OCI-LY1 (cell line): Measurements from ENCODE around the gene DTX2.
"Not testable (repeated sequence)": the region's sequence is repeated elsewhere in the genome, so short reads cannot be mapped to it uniquely, and the experiment has no call there.

Experiments
- EZH2 ChIP-seq: fragments of 200-600 bp; sonication (generic), shearing (Covaris generic); IDR thresholded peaks from 2 replicates; pipeline ENCODE4 v1.8.0; 2017; ENCODE audit warnings: borderline replicate concordance, mixed run types, mild to moderate bottlenecking, antibody characterized with exemption, low read length, moderate library complexity, mixed read lengths
- TF ChIP-seq, protein P1 (sequence below): fragments of 200-600 bp; sonication (generic), shearing (Covaris generic); IDR thresholded peaks from 2 replicates; pipeline ENCODE4 v1.5.1; 2017; ENCODE audit warnings: mild to moderate bottlenecking, antibody characterized with exemption, low read length, moderate library complexity, mixed read lengths

DNA sequence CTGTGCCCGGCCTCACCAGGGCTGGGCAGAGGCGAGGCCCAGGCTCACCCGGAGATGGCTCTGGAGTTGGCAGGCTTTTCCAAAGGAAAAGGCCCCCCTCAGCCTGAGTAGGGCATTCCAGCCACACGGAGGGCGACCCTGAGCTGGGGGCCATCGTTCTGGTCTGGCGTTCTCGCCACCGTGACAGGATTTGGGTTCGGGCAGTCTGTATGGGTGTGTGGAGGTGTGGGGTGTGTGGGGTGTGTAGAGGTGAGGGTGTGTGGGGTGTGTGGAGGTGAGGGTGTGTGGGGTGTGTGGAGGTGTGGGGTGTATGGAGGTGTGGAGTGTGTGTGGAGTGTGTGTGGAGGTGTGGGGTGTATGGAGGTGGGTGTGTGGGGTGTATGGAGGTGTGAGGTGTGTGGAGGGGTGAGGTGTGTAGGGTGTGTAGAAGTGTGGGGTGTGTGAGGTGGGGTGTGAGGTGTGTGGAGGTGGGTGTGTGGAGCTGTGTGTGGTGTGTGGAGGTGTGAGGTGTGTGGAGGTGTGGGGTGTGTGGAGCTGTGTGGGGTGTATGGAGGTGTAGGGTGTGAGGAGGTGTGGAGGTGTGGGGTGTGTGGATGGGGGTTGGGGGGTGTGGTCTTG is 37.2 kb downstream of the DTX2 start:
- TF ChIP-seq, protein P1, sequence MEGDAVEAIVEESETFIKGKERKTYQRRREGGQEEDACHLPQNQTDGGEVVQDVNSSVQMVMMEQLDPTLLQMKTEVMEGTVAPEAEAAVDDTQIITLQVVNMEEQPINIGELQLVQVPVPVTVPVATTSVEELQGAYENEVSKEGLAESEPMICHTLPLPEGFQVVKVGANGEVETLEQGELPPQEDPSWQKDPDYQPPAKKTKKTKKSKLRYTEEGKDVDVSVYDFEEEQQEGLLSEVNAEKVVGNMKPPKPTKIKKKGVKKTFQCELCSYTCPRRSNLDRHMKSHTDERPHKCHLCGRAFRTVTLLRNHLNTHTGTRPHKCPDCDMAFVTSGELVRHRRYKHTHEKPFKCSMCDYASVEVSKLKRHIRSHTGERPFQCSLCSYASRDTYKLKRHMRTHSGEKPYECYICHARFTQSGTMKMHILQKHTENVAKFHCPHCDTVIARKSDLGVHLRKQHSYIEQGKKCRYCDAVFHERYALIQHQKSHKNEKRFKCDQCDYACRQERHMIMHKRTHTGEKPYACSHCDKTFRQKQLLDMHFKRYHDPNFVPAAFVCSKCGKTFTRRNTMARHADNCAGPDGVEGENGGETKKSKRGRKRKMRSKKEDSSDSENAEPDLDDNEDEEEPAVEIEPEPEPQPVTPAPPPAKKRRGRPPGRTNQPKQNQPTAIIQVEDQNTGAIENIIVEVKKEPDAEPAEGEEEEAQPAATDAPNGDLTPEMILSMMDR = not testable (repeated sequence)
- TF ChIP-seq EZH2 = not testable (repeated sequence)
